Transverse colon (tissue), 4 donors: ENCODE results near the gene RGS6. TPM values are rescaled to one million over a fixed set of nuclear protein-coding genes. Genes with fewer than 3 reads are reported as not detected.

Experiments used
- DNase-seq: peaks from one replicate; pipeline ENCODE4 v3.0.0-alpha.2; 2019
- H3K27ac ChIP-seq, 4 donors: fragments of 200-600 bp; sonication (generic); 2 replicates each; pipeline ENCODE4 v1.5.1; 2016 to 2018; ENCODE audit warnings: inconsistent platforms in 4 of 4
- H3K27me3 ChIP-seq: fragments of 200-600 bp; sonication (generic); 2 replicates; pipeline ENCODE4 v1.5.1; 2017; ENCODE audit warnings: inconsistent platforms
- H3K36me3 ChIP-seq, 4 donors: fragments of 200-600 bp; sonication (generic); 2 replicates each; pipeline ENCODE4 v1.5.1; 2017 to 2019; ENCODE audit warnings: inconsistent platforms in 4 of 4
- H3K4me1 ChIP-seq, 4 donors: fragments of 200-600 bp; sonication (generic); 2 replicates each; pipeline ENCODE4 v1.5.1; 2017 to 2020; ENCODE audit warnings: inconsistent platforms in 4 of 4
- H3K4me3 ChIP-seq, 4 donors: fragments of 200-600 bp; sonication (generic); 1 replicate in 1 of 4; 2 replicates in 3 of 4; pipeline versions ENCODE4 v1.5.1 to v1.6.1; 2017 to 2019; ENCODE audit warnings: inconsistent platforms in 4 of 4
- H3K9me3 ChIP-seq, 2 donors: fragments of 200-600 bp; sonication (generic); 2 replicates each; pipeline ENCODE4 v1.5.1; 2017 to 2019; ENCODE audit warnings: inconsistent platforms in 2 of 2
- CTCF ChIP-seq, 5 experiments: fragments of 200-600 bp in 3 of 5; fragments of 450-650 bp in 2 of 5; sonication (generic) in 3 of 5; IDR thresholded peaks; 1 replicate in 2 of 5; 2 replicates in 3 of 5; pipeline ENCODE4 v1.5.1; 2016 to 2017; ENCODE audit warnings: antibody characterized with exemption in 5 of 5, inconsistent platforms in 3 of 5, mild to moderate bottlenecking in 2 of 5, moderate library complexity in 1 of 5
- EP300 ChIP-seq: sonication (generic); formaldehyde crosslinking; IDR thresholded peaks from one replicate; pipeline ENCODE4 v1.6.1; 2017; ENCODE audit warnings: antibody characterized with exemption, low read depth
- POLR2A ChIP-seq: fragments of 450-650 bp; IDR thresholded peaks from one replicate; pipeline ENCODE4 v1.6.1; 2016; ENCODE audit warnings: antibody characterized with exemption, mild to moderate bottlenecking, moderate library complexity
- POLR2AphosphoS5 ChIP-seq, 3 donors: sonication (generic); formaldehyde crosslinking; IDR thresholded peaks; one replicate each; pipeline ENCODE4 v1.6.1; 2016; ENCODE audit warnings: antibody characterized with exemption in 3 of 3
- WGBS, 2 donors: methylation state at CpG; one replicate each; pipeline ENCODE4 v1.1.5; 2018; ENCODE audit warnings: low coverage in 1 of 2; 5-methylcytosine and 5-hydroxymethylcytosine counted together
- in situ Hi-C, 4 donors: fragments of 200-750 bp; cut with MboI; loops; one replicate each; pipeline versions ENCODE4 v1.15.0 to v1.15.1; 2017; ENCODE audit warnings: low sequenced_read_pairs in 3 of 4, low pct_ligation_motif_present in 1 of 4, low pct_unique_long_range_greater_than_20kb in 1 of 4
- intact Hi-C: fragments of 100-400 bp; cut with DNase I; formaldehyde crosslinking; loops from one replicate; pipeline ENCODE4 v1.15.1; 2023; ENCODE audit warnings: low total_unique reads
- small RNA-seq, 4 donors: library from RNA; depleted of rRNA; stranded (forward); fragments of <200 nt; gene quantifications; one replicate each; pipeline ENCODE3, GENCODE V24; 2016
- total RNA-seq, 4 donors: library from RNA; depleted of rRNA; stranded (reverse); fragments of >200 nt; gene quantifications; one replicate each; pipeline ENCODE4 v1.1.0, GENCODE V29; 2016

The RGS6 gene
- total RNA-seq, 4 donors from 2014 or later: 0.41 to 0.48 TPM; not detected in 2

DNA sequence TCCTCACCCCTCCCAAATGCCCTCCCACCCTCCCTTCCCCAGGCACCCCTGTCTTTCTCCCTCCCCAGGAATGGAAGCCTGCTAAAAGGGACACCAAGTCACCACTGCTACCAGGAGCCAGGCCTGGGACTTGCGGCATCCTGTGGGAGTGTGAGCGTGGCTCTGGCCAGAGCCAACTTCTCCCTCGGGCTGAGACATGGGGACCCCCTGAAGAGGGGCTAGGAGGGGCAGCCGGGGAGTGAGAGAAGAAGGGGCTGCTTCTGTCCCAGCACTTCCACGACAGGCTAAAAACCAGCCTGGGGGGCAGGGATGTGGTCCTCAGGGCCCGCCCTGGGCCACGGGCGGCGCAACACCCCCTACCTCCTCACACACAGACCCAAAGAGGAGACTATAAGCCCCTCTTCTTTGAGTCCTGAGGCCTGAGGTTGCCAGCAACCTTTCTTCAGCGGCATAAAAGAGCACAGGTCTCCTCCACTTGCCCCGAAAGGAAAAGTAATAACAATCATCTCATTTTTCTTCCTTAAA is 682.7 kb downstream of the RGS6 start:
- WGBS, 2 donors: 82% methylated on average over 11 of the region's 11 CpGs; no CpG with 5 or more reads in 1 of the 2 donors
- TF ChIP-seq POLR2AphosphoS5 (IDR thresholded peaks at IDR 0.05) (no peak), POLR2A (no peak), CTCF (IDR thresholded peaks at IDR 0.05) (no peak), EP300 (no peak)
- no peak overlapping the region for H3K4me3 ChIP-seq
- in situ Hi-C loops (no loop called here), intact Hi-C loops (no loop called here)
- no peaks in the 10 kb centered on the region for H3K9me3 ChIP-seq
- peaks cover 0 to 11% (median 0%) of the 10 kb centered on the region in 4 donors for H3K4me1 ChIP-seq
- DNase-seq: no peak
- H3K27ac ChIP-seq: no peak overlapping the region
- H3K36me3 ChIP-seq: no peaks in the 10 kb centered on the region
- H3K27me3 ChIP-seq: no peaks in the 10 kb centered on the region

GRCh38 chr14:72615451-72616121 is 683.4 kb downstream of the RGS6 start:
- WGBS, 2 donors: 85 to 93% methylated on average over 3 to 9 of the region's 9 CpGs
- H3K4me3 ChIP-seq: no peak overlapping the region
- in situ Hi-C loops: no loop called here
- H3K27ac ChIP-seq: no peak overlapping the region
- no peak for DNase-seq
- TF ChIP-seq CTCF (IDR thresholded peaks at IDR 0.05): no peak
- no peak for TF ChIP-seq POLR2AphosphoS5 (IDR thresholded peaks at IDR 0.05)
- no peak for TF ChIP-seq POLR2A
- no peaks in the 10 kb centered on the region for H3K27me3 ChIP-seq
- intact Hi-C loops: no loop called here
- no peaks in the 10 kb centered on the region for H3K9me3 ChIP-seq
- H3K4me1 ChIP-seq: peaks cover 0 to 11% (median 0%) of the 10 kb centered on the region in 4 donors
- no peaks in the 10 kb centered on the region for H3K36me3 ChIP-seq

Small RNAs within 50 kb of the gene (small RNA-seq; reads per million reads assigned to genes)
- 0 reads per million in 4 donors for gene MIR7843
- 0 reads per million in 4 donors for gene RF00019
